GM21529 (cell line): Measurements from ENCODE around the gene IGHMBP2.

Source experiments
- ATAC-seq: cut with Tn5 transposase; IDR thresholded peaks from one replicate; pipeline ENCODE4 v1.9.1; 2021; ENCODE audit not compliant: unreplicated experiment

Gene IGHMBP2

GRCh38 chr11:68927280-68928135, 23.8 kb downstream of the IGHMBP2 start:
- no peak for ATAC-seq

- no peak for ATAC-seq
Observed at GRCh38 chr11:68928136-68928880, 24.6 kb downstream of the IGHMBP2 start.

- no peak for ATAC-seq
Observed at GRCh38 chr11:68929135-68929534, 25.4 kb downstream of the IGHMBP2 start.

- ATAC-seq = no peak
Observed at GRCh38 chr11:68929706-68930570, 26.2 kb downstream of the IGHMBP2 start.

GRCh38 chr11:68930991-68931855, 27.5 kb downstream of the IGHMBP2 start:
- no peak for ATAC-seq

GRCh38 chr11:68931911-68932310, 28.2 kb downstream of the IGHMBP2 start:
- ATAC-seq = no peak

- ATAC-seq = no peak
Observed at GRCh38 chr11:68932358-68932757, 28.7 kb downstream of the IGHMBP2 start.

GRCh38 chr11:68932933-68933577, 29.4 kb downstream of the IGHMBP2 start:
- no peak for ATAC-seq

- no peak for ATAC-seq
Observed at GRCh38 chr11:68933605-68934320, 30.1 kb downstream of the IGHMBP2 start.

- ATAC-seq = no peak
Observed at GRCh38 chr11:68934321-68934645, 30.6 kb downstream of the IGHMBP2 start.

- ATAC-seq = no peak
Observed at GRCh38 chr11:68934666-68935065, 31.0 kb downstream of the IGHMBP2 start.

- no peak for ATAC-seq
Observed at GRCh38 chr11:68935066-68935465, 31.4 kb downstream of the IGHMBP2 start.

- ATAC-seq = no peak
Observed at GRCh38 chr11:68935516-68936357, 32.0 kb downstream of the IGHMBP2 start.

GRCh38 chr11:68936358-68936636, 32.6 kb downstream of the IGHMBP2 start:
- ATAC-seq = no peak

- no peak for ATAC-seq
Observed at GRCh38 chr11:68936676-68937620, 33.3 kb downstream of the IGHMBP2 start.

- ATAC-seq = no peak
Observed at GRCh38 chr11:68938088-68938487, 34.4 kb downstream of the IGHMBP2 start.

GRCh38 chr11:68938816-68939582, 35.3 kb downstream of the IGHMBP2 start:
- no peak for ATAC-seq
